Activated naive CD4-positive, alpha-beta T cell treated with Interleukin-2 at 50 U/mL for 16 hours (primary cell): ENCODE measurements around the gene ATP10B.
"Not testable (repeated sequence)": the region's sequence is repeated elsewhere in the genome, so short reads cannot be mapped to it uniquely, and the experiment has no call there.

Source experiments
- DNase-seq: peaks from one replicate; pipeline ENCODE4 v3.0.0-alpha.2; 2020

The ATP10B gene

DNA sequence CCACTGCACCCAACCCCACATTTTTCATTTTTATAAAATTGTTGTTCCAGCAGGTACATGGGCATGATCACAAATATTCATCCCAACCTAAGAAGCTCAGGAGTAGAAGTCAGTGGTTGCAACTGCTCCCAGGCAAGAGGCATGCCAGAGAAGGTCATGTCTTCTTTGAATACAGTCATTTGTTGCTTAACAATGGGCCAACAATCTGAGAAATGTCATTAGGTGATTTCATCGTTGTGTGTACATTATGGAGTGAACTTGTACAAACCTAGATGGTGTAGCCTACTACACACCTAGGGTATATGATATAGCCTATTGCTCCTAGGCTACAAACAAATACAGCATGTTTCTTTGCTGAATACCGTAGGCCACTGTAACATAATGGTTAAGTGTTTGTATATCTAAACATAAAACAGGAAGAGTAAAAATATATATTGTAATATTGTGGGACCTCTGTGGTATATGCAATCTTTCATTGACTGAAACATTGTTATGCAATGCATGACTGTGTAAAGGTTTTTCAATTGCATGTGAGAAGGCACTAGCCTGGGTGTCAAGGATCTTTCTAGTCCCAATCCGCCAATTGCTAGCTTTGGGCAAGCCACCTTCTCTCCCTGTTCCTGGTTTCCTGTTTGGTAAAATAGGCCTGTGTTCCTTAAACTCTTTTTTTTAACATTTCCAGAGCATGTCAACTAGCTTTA lies 27.6 kb downstream of the ATP10B start:
- no peak for DNase-seq

- DNase-seq = not testable (repeated sequence)
Observed at GRCh38 chr5:160812996-160813395, 39.0 kb downstream of the ATP10B start.

DNA sequence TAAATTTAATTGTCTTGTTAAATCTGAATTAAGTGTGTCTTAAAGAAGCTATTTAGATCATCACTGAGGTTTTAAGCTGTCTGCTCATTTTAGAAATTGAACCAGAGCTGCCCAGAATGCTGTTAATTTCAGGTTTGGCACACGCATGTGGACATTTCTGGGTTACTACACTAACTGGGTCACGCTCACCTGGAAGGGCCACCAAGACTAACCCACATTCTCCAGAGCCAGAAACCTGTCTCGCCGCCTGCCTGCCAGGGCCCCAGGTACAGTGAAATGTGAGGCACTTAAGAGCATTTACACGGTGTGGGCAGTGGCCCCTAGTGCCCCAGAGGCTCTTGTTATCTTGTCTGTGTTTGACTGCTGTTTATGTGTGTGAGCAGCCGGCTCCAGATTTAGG lies 46.6 kb downstream of the ATP10B start:
- DNase-seq = no peak

DNA sequence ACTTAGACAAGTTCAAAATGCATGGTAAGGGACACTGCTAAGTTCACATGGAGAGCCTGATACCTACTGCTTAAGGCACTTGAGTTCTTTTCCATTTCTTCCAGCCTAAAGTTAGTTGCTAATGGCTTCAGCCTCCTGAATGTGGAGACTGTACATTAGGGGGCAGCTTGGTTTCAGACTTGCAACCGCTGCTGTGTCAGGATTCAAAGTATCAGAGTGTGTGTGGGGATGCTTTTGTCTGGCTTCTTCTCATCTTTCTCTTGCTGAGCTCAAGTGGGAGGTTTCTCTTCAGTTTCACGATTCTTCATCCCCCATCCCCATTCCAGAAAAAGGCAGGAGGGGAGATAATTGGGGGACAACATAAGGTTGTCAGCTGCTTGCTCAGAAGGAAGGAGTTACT lies 49.4 kb downstream of the ATP10B start:
- DNase-seq = no peak

GRCh38 chr5:160800375-160801275 lies 51.4 kb downstream of the ATP10B start:
- no peak for DNase-seq

- DNase-seq = no peak
Observed at GRCh38 chr5:160799184-160799583, 52.8 kb downstream of the ATP10B start.

GRCh38 chr5:160797020-160797419 lies 55.0 kb downstream of the ATP10B start:
- DNase-seq = no peak

DNA sequence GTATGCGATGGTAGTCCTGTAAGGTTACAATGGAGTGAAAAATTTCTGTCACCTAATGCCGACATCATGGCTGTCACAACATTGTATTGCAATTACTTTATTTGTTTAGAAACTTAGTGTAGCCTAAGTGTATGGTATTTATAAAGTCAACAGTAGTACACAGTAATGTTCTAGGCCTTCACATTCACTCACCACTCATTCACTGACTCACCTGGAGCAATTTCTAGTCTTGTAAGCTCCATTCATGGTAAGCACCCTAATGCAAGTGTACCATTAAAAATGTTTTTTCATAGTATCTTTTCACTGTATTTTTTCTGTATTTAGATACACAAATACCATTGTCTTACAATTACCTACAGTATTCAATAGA lies 58.5 kb downstream of the ATP10B start:
- no peak for DNase-seq

DNA sequence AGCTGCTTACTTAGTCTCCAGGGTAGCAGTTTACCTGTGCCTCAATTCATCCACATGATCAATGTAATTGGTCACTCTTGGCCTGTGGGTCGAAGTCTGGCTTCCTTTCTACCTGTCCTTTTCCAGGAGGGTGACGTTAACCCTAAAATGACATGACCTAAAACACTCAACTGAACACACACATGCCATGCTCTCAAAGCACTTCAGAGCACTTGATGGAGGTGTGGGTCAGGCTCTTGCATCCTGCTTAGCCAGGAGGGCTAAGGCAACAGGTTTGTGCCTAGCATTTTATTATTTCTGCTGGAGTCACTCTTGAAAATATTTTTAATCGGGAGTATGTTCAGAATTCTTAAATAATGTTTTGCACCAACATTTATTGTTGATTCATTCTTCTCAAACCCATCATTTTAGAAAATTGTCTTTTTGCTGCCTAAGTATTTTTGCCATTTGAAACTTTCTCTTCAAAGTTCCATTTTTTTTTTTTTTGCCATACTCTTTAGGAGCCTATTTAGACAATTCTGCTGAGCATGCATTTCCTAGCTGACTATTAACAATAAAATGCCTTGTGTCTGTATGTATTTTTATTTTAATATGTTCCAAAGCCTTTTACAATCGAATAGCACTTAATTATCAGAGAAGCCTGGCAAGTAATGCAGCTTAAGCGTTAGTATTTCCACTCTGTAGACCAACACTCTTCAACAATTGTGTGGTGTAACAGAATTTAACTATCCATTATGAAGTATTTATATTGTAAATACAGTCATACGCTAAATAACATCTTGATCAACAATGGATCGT lies 59.1 kb downstream of the ATP10B start:
- DNase-seq = no peak

GRCh38 chr5:160792281-160792680 lies 59.7 kb downstream of the ATP10B start:
- DNase-seq = no peak

DNA sequence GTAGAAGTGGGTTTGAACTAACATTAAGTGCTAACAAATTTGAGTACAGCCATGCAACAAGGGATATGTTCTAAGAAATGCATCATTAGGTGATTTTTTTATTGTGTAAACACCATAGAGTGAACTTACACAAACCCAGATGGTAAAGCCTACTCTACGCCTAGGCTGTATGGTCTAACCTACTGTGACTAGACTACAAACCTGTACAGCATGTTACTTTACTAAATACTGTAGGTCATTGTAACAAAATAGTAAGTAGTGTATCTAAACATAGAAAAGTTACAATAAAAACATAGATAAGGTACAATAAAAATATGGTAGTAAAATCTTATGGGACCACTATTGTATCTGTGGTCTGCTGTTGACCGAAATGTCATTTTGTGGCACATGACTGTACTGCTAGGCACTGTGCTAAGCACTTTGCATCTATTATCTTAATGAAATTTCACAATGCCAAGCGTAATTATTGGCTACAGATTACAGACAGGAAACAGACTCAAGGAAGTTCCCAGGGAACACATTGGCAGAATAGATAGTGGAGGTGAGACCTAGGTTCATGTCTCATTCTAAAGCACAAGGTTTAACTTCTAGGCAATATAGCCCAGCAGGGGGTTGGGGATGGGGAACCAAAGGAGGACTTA lies 62.7 kb downstream of the ATP10B start:
- no peak for DNase-seq

DNA sequence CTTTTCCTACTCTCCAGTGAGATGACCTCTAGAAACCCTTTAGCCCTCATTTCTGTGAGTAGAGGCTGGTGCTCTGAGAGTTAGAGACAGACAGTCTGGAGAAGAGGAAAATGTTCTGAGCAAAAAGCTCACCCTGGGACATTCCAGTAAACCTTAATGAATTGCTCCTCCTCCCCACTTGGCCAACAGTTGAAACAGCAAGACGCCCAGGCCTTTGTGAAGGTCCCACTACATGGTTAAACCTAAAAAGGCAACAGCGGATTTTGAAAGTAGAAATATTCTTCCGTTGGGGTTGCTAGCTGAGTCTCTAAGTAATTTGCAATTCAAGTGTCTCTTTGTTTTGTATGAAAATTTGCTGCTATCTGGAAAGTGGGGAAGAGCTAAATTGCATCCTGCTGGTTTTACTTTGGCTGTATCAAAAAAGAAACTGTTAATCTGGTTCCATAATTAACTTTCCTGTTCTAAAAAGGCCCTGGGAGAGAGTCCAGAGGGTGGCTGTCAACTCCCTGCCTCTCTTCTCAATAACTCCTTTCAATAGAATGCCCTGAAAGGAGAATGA lies 63.8 kb downstream of the ATP10B start:
- no peak for DNase-seq

DNA sequence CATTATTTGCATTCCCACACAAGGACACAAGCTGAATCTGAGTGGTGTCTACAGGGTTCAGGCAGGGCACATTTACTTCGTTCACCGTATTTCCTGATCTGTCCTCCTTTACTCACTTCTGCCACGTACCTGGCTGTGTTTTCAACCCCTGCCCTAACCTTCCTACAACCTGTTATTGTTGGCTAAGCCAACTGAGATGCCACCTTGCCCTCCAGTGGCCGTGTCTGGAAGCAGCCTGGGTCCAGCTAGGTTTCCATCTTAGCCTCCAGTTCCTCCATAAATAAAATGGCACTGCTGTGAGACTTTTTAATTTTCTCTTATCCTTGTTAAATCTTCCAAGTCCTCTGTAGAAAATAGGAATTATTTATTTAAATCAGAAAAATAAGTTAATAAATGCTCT lies 64.8 kb downstream of the ATP10B start:
- peak; percentile 9 for DNase-seq

DNA sequence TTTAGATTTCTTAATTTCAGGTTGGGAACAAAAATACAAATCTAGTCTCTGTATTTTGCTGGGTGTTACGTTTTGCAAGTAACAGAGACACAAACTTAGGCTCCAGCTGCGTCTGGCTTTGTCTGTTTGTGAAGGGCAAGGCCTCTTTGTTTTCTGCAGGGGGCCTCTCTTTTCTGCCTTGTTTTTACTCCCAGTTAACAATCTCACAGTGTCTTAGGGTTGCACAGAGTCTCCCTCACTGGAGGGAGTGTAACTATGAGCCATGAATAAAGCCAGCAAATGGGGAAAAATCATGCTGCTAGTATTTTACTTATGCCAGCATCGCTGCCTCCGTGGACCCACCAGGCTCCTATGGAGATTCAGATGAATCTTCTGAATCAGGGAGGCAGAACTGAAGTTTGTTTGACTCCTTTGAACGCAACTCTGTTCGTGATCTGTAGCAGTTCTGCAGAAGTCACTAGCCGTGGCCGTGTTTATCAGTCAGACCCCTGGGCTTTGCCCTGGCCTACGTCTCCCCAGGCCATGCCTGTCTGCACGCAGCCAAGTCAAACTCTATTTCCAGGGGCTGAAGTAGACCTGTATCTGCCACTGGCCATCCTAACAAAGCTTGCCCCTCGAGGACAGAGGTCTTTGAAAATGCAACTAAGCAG lies 77.2 kb downstream of the ATP10B start:
- no peak for DNase-seq

DNA sequence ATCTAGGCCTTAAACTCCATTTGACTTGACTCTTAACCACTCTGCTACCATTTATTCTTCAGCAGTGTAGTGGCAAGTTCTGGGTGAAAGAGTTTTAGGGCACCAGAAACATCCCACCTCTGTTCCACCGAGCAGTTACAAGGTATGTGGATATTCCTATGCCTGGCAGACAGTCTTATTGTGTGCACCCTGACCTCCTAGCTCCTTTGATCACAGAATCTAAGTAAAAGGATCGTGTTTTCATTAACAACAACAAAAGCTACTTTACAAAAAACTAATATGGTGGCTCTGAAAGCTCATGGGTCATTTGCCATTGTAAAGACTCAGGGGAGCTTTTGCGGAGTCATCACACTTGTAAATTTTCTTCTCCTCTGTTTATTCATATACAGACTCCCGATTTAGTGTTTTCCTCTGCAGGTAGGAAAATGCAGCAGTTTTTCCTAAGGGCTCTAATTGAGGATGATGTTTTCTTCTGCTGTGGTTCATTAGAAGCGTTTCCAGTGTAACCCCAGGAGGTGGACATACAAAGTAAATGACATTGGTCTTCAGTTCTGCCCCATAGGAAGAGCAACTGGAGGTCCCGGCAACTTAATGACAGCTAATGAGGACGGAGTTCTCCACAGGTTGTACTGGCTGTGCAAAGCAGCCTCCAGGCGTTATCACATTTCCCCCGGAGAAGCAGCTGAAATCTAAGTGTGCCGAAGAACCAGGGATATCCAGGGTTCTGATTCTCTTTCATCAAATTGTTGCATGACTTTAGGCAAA lies 78.2 kb downstream of the ATP10B start:
- DNase-seq = no peak

GRCh38 chr5:160772854-160773253 lies 79.2 kb downstream of the ATP10B start:
- no peak for DNase-seq

- no peak for DNase-seq
Observed at GRCh38 chr5:160770718-160771117, 81.3 kb downstream of the ATP10B start.

DNA sequence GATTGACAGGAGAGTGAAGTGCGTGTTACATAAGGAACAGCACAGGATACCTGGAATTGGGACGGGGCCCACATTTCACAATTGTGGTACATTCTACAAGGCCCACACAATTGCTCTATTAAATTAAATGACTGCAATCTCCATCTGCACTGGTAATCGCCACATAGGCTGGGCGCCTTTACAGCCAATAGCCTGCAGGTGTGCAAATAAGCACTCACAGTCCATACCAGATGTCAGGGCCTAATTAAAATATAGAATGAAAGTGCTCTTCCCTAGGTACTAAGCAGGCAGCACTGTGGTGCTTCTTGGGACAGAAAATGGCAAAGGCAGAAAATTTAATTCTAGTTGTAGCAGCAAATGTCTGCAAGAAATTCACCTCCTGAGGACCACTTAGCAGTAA lies 82.7 kb downstream of the ATP10B start:
- DNase-seq = no peak

GRCh38 chr5:160767062-160767461 lies 84.9 kb downstream of the ATP10B start:
- no peak for DNase-seq

DNA sequence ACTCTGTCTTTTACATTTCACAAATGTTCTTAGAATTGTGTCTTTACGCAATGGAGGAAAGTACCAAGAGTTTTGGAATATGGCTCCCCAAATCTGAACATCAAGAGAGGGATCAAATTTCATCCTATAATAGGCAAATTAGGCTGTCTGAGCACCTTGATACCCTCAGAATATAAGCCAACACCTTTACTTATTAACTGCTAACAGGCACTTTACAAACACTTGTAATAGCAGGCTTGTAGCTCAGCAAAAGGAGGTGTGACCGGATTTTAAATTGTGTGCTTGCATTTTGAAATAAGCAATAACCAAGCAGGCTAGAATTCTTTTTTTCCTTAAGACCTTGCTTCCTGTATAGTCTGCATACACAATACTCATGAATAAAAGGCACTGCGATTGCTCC lies 92.0 kb downstream of the ATP10B start:
- no peak for DNase-seq

- DNase-seq = no peak
Observed at GRCh38 chr5:160757194-160757593, 94.8 kb downstream of the ATP10B start.
